Germinal center (tissue), 1 donor: Measurements from ENCODE around the gene RPP25L.

Source experiments
- DNase-seq: peaks from one replicate; pipeline ENCODE4 v3.0.0; 2012; ENCODE audit warnings: mixed read lengths, low spot score

The RPP25L gene

GRCh38 chr9:34611251-34611810, 566 bp downstream of the RPP25L start:
- no peak for DNase-seq

DNA sequence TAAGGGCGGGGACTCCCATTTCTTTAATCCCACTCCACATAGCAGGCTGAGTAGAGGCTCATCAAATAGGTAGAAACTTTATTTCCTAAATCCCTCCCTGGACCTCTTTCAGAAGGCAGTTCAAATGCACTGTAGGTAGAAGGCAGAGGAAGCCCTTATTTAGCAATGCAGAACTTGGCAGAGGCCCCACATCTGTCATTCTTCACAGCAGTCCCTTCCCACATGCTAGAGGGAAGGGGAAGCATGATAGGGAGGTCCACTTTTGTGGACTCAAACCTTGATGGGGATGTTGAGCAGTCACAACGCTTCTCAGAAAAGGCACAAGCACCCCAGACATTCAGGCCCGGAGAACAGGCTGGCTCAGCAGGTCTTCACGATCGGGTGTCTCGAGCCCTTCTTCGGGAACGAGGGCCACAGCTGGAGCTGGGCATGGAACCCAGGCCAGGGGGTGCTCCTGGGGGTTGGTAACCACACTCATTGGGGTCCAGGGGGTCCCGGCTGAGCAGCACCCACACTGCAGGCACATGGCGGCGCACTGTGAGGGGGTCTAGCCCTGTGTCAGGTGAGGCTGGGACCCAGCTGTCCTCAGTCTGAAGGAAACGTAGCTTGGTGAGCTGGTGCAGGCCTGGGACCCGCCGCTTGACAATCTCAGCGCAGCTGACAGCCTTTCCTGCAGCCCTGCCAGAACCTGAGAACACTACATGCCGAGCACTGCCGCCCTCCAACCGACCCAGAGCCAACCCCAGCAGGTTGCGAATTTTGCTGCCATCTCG, 1.3 kb downstream of the RPP25L start:
- no peak for DNase-seq

- no peak for DNase-seq
Observed at GRCh38 chr9:34607331-34607730, 4.6 kb downstream of the RPP25L start.

- no peak for DNase-seq
Observed at GRCh38 chr9:34606905-34607304, 5.0 kb downstream of the RPP25L start.

DNA sequence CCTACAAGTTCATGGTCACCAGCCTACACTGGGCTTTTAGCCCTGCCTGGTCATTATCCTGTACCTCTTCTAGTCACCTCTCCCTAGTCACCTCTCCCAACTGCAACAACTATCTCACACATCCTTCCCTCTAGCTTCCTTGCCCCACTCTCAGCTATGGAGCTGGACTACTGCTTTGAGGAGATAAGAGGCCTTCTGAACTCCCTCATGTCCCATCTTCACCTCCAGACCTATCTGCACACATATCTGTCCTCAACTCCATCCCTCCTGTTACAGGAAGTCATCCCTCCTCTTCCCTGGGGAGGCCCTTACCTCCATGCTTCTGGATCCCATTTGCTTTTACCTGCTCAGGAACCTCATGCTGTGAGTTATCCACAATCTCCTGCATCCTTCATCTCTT, 5.7 kb downstream of the RPP25L start:
- no peak for DNase-seq

GRCh38 chr9:34603610-34604231, 8.2 kb downstream of the RPP25L start:
- DNase-seq, result peak; percentile 88

DNA sequence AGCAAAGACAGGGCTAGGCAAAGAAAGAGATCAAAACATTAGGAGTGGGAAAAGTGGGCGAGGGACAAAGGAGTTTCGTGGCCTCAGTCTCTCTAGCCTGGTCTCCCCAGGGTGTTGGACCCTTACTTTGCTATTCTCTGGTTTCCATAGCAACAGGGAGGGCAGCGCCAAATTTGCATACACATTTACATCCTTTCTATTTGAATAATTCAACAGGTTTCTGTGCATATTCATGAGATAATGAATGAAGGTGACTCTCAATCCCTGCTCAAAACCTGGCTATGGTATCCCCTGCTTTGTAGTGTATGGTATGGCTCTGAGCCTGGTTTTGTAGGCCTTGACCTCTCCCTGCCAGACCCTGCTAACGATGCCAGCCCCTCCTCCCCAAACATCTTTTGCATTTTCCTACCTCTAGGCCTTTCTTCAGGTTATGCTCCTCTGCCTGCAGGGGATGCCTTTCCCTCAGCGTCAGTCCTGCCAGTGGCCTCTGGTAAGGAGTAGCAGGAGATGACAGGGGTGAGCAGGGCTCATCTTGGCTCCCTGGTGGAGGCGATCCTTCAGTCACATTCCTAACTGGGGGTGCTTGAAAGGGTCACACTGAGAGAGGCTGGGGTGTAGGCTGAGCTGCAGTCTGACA, 9.8 kb downstream of the RPP25L start:
- DNase-seq, result no peak

- DNase-seq, result no peak
Observed at GRCh38 chr9:34600908-34601307, 11.0 kb downstream of the RPP25L start.

DNA sequence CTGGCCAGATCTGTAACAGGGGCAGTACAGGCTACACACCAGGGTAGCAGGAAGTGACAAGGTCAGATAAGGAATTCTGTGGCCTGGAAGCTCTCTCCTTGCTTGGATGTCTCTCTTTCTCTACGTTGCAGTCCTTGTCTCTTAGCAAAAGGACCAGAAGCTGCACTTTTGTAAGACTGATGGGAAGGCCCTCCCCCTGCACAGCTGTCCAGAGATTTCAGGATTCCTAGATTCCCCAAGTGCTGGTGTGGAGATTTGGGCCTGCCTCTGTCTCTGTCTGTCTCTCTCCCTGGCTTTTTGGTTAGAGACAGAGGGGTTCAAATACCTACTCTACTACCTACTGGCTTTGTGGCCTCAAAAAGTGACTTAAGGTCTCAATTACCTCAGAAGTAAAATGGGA, 12.4 kb downstream of the RPP25L start:
- no peak for DNase-seq

DNA sequence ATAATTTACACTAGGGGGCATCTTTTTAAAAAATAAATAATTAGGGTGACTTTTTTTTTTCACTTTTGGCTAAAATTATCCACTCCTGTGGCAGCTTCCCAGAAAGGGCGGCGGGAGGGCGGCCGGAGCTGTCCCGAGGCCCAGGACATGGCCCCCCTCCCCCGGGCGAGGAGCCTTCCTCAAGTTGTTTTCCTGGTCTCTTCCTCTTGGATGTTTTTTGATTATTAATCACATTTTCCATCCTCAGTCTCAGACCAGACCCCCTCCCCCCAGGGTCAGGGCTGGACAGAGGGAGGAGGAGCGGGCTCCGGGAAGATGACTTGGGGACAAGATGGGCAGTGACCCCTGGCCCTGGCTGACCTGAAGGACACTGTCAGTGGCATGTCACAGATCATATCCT, 17.7 kb downstream of the RPP25L start:
- DNase-seq, result no peak

DNA sequence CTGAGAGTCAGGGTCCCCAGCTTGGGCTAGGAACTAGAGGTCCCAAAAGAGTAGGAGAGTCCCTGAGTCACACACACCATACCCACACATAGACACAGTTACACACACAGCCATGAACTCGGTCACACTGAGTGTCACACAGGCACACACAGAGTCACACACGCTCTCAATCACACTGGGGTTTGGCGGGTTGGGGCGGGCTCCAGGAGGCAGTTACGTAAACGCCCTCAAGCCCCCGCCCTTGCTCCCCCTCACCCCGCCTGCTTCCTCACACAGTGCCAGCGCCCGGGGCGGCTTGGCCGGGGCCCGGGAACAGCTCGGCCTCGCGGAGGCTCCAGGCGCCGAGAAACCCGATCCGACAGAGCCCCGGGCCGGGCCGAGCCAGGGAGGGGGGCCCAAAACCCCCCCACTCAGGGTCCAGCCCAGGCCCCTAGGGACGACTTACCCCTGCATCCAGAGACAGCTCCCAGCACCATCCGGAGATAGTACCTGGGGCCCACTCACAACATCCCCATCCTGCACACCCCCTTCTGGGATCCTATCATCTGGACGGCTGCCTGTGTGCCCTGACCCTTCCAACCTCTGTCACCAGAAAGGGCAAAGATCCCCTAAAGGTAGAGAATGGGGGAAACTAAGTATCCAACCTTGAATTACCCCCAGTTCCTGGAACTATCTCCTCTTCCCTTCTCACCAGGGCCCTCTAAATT, 18.8 kb downstream of the RPP25L start:
- DNase-seq, result no peak

DNA sequence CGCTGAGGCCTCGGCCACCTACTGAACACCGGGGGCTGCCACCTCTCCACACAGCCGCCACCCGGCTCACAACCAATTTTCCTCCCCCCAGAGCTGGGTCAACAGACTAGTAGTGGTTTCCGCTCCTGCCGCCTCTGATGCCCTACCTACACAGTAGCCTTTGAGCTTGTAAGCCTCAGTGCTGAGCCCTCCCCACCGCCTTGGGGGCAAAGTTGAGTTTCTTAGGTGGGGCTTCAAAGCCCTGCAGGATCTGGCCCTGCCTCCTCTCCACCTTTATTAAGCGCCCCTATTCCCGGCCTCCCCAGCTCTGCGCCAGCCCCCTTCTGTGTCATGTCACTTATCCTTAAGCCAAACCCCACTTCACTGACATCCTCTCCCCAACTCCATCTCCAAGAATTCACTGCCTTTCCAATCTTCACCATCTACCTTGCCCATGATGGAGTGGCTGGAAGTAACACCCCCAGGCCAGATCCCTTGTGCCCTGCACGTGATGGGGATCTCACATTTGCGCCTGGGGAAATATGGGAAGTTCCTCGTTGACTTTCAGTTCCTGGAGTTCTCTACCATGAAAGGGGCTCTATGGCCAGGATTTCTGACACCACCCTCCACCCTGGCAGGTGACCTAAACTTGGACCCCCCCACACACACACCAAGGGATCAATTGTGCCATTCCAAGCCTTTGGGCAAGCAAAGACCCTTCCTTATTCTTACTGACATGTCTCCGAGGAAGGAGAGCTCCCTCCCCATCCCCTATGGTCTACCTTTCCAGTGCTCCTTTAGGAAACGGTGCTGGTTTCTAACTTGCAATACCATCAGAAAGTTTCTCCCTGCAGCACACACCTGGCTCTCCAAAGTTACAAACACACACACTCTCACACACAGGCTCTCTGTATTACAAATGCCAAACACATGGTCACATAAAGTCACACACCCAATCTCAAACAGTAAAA, 19.7 kb downstream of the RPP25L start:
- peak; percentile 34 for DNase-seq

DNA sequence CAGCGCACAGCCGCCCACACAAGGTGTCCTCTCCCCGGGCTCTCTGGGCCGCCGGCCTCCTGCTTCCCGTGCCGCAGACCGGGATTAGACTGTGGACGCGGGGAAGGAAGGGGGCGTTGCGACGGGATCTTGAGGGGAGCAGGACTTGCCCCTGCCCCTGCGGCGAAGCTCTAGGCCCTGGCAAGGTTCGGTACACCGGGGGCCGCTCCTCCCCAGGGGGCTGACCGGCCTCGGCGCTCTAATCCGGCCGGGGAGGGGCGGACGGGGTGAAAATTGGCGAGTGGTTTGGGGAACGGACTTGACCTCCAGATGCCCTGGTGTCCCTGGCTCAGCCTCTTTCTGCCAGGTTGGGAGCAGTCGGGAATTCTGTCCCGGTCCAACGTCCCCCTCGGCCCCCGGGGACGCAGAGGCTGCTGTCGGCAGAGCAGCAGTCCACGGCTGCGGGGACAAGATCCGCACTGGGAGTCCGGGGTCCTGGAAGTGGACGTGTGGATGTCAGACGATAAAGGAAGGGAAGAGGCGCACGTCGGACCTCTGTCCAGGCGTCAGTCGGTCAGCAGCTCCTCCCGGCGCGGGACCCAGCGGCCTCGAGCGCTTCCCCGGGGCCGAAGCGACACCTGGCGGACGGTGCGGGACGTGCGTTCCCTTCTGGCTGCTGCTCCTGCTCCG, 20.5 kb downstream of the RPP25L start:
- peak; percentile 88 for DNase-seq

DNA sequence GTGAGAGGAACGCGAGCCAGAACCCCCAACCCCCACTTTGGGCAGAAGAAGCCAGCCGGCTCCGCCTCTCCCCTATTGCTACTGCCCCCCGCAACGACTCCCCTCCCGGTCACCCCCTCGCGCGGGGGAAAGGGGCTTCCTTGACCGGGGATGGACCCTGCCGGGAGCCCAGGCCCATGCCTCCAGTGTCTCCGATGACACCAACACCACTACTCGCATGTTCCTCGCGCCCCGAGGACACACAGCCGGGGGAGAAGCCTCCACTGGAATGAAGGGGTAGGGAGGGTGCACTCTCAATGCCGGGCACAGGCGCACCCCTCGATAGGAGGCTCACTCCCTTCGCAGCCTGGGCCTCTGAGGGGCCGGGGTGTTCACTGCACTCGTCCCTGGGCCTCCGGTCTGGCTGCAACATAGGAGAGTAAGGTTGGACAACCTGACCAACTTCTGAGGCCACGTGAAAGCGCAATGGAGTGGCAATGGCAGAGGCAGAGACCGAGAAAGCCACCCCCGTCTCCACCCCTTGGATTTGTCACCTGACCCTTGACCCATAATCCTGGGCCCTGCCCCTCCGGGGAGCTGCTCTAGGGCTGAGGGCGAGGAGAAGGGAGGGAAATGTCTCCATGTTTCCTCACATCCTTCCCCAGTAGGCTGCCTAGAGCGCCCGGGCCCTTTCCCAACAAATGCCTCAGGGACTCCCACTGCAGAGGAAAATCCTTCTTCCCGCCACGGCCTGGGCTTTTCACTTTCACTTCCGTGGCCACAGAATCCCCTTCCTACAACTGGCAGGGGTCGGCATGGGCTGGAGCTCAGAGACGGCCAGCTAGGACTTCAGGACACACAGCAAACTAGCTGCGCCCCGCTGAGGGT, 21.3 kb downstream of the RPP25L start:
- peak; percentile 29 for DNase-seq

DNA sequence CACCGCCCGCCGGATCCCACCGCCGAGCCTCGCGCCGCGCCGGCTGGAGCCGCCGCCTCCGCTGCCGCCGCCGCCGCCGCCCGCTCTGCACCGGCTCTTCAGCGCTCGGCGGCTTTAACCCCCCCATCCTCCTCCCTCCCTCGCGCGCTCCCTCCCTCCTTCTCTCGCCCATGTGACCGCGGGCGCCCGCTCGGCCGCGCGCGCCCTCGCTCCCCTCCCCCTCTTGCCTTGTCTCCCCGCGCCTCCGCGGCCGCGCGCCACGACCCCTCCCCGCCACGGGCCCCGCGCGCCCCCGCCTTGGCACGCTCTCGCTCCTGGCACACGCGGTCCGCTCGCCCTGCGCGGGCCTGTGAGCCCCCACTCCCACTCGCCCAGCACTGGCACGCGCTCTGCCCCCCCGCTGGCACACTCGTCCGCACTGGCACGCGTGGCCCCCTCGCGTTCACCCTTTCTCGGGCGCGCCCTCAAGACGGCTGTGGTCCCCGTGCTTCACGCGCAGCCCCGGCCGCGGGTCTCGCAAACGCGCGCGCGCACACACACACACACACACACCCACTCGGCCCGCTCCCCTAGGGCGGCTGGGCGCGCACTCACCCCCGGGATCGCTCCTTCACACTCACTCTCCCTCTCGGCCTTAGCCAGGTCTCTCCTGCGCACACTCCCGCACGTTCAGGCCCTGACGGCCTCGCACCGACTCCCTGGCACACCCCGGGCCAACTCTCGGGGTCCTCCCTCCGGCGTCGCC, 22.1 kb downstream of the RPP25L start, which contains the start of gene CNTFR:
Gene CNTFR, minus strand, starts transcription at position 89 of the 745 bp plus-strand sequence. CDS start 20,743 bp downstream, outside the sequence.
- peak; percentile 36 for DNase-seq

DNA sequence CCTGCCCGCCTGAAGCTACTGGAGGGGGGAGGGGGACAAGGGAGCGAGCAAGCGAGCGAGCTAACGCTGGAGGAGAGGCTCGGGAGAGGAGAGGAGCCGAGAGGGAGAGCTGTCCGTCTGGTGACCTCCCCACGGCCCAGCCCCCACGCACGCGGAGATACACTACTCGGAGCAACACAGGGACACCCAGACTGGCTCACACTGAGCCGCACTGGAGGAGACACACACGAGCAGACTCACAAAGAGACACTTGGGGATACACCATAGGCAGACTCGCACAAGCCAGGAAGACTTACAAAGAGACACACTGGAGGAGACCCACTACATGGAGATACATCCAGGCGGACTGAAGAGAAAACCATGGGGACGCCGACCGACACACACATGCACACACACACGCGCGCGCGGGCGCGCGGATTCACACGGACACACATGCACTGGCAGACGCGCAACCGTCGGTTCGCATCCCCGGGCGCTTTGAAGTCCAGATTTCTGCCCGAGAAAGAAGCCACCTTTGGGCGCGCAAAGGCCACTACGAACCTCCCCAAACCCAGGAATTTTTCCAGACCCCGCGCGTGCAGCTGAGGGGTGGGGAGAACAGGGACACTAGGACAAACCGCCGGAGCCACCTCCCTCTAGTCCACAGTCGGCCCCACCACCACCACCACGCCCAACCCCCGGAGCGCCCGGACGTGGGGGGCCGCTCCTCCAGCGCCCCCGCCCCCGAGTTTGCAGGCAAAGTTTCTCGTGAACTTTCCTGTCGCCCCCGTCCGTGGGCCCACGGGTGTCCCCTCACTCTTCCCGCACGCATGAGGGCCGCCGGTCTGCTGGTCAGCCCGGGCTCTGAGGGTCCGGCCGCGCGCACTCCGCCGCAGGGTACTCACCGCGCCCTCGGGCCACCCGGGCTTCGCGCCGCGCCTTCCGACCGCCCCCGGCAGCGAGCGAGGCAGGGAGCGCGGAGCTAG, 22.9 kb downstream of the RPP25L start:
- no peak for DNase-seq

GRCh38 chr9:34587271-34587670, 24.6 kb downstream of the RPP25L start:
- no peak for DNase-seq
